Testis (tissue), 3 donors: ENCODE measurements around the gene NOTCH1. TPM values are rescaled to one million over a fixed set of nuclear protein-coding genes. Genes with fewer than 3 reads are reported as not detected.
"Not testable (repeated sequence)": the region's sequence is repeated elsewhere in the genome, so short reads cannot be mapped to it uniquely, and the experiment has no call there.

Experiments
- DNase-seq: peaks from one replicate; pipeline ENCODE4 v3.0.0-alpha.2; 2019
- H3K27ac ChIP-seq, 2 donors: fragments of 200-600 bp; sonication (generic); one replicate each; pipeline ENCODE4 v1.5.1; 2019
- H3K27me3 ChIP-seq: fragments of 200-600 bp; sonication (generic); one replicate; pipeline ENCODE4 v1.5.1; 2019
- H3K36me3 ChIP-seq: fragments of 200-600 bp; sonication (generic); one replicate; pipeline ENCODE4 v1.5.1; 2017; ENCODE audit warnings: low read depth; ENCODE audit errors: missing control alignments
- H3K4me1 ChIP-seq: fragments of 200-600 bp; sonication (generic); one replicate; pipeline ENCODE4 v1.5.1; 2019
- H3K4me3 ChIP-seq, 2 donors: fragments of 200-600 bp; sonication (generic); one replicate each; pipeline ENCODE4 v1.5.1; 2017 to 2019
- H3K9me3 ChIP-seq: fragments of 200-600 bp; sonication (generic); one replicate; pipeline ENCODE4 v1.5.1; 2017
- POLR2A ChIP-seq: fragments of 450-650 bp; IDR thresholded peaks from one replicate; pipeline ENCODE4 v1.6.1; 2017; ENCODE audit warnings: antibody characterized with exemption, mild to moderate bottlenecking, moderate library complexity
- WGBS, 2 donors: methylation state at CpG; one replicate each; pipeline ENCODE4 v1.1.5; 2018; 5-methylcytosine and 5-hydroxymethylcytosine counted together
- intact Hi-C: fragments of 100-400 bp; cut with DNase I; formaldehyde crosslinking; loops from one replicate; pipeline ENCODE4 v1.15.1; 2023; ENCODE audit warnings: low total_unique reads
- polyA plus RNA-seq: library from polyadenylated mRNA; stranded (reverse); fragments of 350-450 nt; fragmentation: Illumina TruSeq; extraction: RNeasy Lipid Tissue Mini Kit (QIAGEN cat#74804); gene quantifications from one replicate; pipeline ENCODE4 v1.2.3, GENCODE V29; 2014; ENCODE audit warnings: low read depth, low replicate concordance; ENCODE audit not compliant: insufficient read depth
- total RNA-seq, 2 donors: library from RNA; depleted of rRNA; stranded (reverse); fragments of >200 nt; gene quantifications; one replicate each; pipeline ENCODE4 v1.2.3, GENCODE V29; 2016
- TF ChIP-seq, protein P1 (sequence below), 3 experiments: fragments of 450-650 bp in 2 of 3; fragments of 200-600 bp in 1 of 3; sonication (generic) in 1 of 3; IDR thresholded peaks; one replicate each; pipeline ENCODE4 v1.5.1; 2016 to 2019; ENCODE audit warnings: antibody characterized with exemption in 3 of 3, mild to moderate bottlenecking in 2 of 3, moderate library complexity in 1 of 3

NOTCH1 gene
- total and polyA plus RNA-seq, 3 donors from 2014 or later, result 7.2 to 34.1 (median 32.4) TPM

DNA sequence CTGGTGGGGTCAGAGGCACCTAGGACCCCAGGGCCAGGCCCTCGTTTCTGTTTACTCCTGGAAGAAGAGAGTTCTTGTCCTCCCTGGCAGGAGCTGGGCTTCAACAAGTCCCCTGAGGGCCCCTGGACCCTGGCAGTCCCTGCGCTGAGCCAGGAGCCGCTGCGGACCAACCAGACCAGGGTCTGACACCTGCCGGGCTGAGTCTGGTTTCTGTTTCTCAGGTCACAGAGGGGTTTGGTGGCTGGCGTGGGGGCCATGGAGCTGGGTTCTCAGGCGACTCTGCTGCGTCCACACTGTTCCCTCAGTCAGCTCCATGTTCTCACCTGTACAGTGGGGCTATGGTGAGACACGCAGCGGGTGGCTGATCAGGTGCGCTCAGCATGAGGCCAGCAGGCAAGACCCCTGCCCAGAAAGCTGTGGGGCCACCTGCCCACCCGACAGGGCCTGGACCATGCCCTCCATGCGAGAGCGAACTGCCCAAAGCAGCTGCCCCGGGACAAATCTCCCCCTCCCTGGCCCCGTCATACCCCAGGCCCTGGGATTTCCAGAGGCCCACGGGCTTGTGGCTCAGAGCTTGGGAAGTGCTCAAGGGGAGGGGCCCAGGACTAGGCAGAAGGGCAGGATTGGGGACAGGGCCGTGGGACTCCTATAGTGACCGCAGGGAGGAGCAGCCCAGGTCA is 17.9 kb upstream of the NOTCH1 start:
- TF ChIP-seq, protein P1, sequence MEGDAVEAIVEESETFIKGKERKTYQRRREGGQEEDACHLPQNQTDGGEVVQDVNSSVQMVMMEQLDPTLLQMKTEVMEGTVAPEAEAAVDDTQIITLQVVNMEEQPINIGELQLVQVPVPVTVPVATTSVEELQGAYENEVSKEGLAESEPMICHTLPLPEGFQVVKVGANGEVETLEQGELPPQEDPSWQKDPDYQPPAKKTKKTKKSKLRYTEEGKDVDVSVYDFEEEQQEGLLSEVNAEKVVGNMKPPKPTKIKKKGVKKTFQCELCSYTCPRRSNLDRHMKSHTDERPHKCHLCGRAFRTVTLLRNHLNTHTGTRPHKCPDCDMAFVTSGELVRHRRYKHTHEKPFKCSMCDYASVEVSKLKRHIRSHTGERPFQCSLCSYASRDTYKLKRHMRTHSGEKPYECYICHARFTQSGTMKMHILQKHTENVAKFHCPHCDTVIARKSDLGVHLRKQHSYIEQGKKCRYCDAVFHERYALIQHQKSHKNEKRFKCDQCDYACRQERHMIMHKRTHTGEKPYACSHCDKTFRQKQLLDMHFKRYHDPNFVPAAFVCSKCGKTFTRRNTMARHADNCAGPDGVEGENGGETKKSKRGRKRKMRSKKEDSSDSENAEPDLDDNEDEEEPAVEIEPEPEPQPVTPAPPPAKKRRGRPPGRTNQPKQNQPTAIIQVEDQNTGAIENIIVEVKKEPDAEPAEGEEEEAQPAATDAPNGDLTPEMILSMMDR (IDR thresholded peaks at IDR 0.05), result no peak
- TF ChIP-seq POLR2A, result no peak
- DNase-seq, result no peak
- intact Hi-C loops, result no loop called here
- WGBS, 2 donors, result 62 to 84% methylated on average over 6 to 19 of the region's 19 CpGs
- H3K9me3 ChIP-seq, result no peaks in the 10 kb centered on the region
- H3K4me3 ChIP-seq, result no peak overlapping the region
- H3K27ac ChIP-seq, result no peak overlapping the region
- H3K4me1 ChIP-seq, result peaks cover 45% of the 10 kb centered on the region
- H3K36me3 ChIP-seq, result no peaks in the 10 kb centered on the region
- no peaks in the 10 kb centered on the region for H3K27me3 ChIP-seq

DNA sequence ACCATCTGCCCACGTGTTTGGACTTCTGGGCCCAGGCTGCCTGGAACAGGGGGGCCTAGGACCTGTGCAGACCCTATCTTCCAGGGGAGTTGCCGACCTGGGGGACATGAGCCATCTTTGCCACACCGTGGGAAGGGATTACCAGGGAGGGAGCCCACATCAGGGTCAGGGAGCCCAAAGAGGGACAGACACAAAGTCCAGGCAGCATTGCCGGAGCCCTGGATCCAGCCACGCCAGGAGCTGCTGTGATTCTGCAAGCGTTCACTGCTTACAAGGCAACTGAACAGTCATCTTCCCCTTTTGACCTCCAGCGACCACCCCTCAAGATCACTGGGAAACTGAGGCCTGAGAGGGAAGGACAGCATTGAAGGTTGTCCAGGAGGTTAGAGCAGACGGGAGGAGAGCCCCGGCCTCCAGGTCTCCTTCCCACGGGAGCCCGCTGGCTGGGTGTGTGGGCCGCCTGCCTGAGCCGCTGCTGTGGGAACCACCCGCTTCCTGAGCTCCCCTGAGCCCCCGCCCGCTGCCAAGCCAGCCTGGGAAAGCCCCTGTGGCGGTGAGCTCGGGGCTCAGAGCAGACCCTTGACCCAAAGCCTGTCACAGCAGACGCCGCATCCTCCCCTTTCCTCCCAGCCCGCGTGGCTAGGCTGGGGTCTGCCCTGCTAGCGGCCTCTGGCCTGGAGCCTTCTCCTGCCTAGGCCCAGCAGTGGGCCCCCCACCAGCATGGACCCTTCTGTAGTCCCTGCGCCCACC is 17.1 kb upstream of the NOTCH1 start:
- no peaks in the 10 kb centered on the region for H3K36me3 ChIP-seq
- no peak overlapping the region for H3K4me3 ChIP-seq
- no peak for DNase-seq
- peaks cover 37% of the 10 kb centered on the region for H3K4me1 ChIP-seq
- 88 to 90% methylated on average over 10 to 24 of the region's 24 CpGs for WGBS, 2 donors
- no peak for TF ChIP-seq POLR2A
- TF ChIP-seq, protein P1 (IDR thresholded peaks at IDR 0.05), result no peak
- no peak overlapping the region for H3K27ac ChIP-seq
- intact Hi-C loops, result no loop called here
- H3K27me3 ChIP-seq, result no peaks in the 10 kb centered on the region
- no peaks in the 10 kb centered on the region for H3K9me3 ChIP-seq

DNA sequence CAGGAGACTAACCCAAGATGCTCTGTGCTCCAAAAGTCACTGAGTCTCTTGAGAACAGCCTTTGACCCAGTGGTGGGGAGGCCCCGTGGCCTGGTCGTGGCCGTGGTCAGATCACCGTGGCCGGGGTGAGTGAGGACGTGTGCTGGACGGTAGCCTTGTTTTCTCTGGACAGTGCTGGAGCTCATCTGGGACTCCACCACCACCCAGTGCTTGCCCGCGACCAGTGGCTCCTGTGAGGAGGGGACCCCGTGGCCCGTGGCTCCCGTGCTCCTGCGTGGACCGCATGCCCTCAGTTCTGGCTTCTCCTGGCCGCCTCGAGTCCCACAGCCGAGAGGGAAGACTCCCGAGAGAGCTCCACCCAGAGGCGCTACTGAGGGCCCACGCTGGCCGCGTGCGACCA is 15.9 kb upstream of the NOTCH1 start:
- H3K27me3 ChIP-seq, result no peaks in the 10 kb centered on the region
- H3K36me3 ChIP-seq, result no peaks in the 10 kb centered on the region
- H3K27ac ChIP-seq, result no peak overlapping the region
- peaks cover 28% of the 10 kb centered on the region for H3K4me1 ChIP-seq
- WGBS, 2 donors, result 72 to 89% methylated on average over 5 to 23 of the region's 23 CpGs
- intact Hi-C loops, result no loop called here
- H3K4me3 ChIP-seq, result no peak overlapping the region
- no peaks in the 10 kb centered on the region for H3K9me3 ChIP-seq
- DNase-seq, result no peak
- TF ChIP-seq, protein P1 (IDR thresholded peaks at IDR 0.05), result no peak
- TF ChIP-seq POLR2A, result no peak

- TF ChIP-seq POLR2A, result no peak
- TF ChIP-seq, protein P1 (IDR thresholded peaks at IDR 0.05), result no peak
- Histone ChIP-seq H3K9me3 (no peaks in the 10 kb centered on the region), H3K4me3 (no peak overlapping the region), H3K36me3 (no peaks in the 10 kb centered on the region), H3K4me1 (peaks cover 16% of the 10 kb centered on the region), H3K27ac (no peak overlapping the region), H3K27me3 (no peaks in the 10 kb centered on the region)
- 85 to 86% methylated on average over 3 of the region's 3 CpGs for WGBS, 2 donors
- no peak for DNase-seq
- intact Hi-C loops, result no loop called here
These were observed 14.7 kb upstream of the NOTCH1 start for GRCh38 chr9:136560586-136560985.

GRCh38 chr9:136559371-136559770 is 13.5 kb upstream of the NOTCH1 start:
- intact Hi-C loops, H3K4me1 ChIP-seq, H3K36me3 ChIP-seq, H3K4me3 ChIP-seq, H3K27me3 ChIP-seq, DNase-seq, H3K27ac ChIP-seq, H3K9me3 ChIP-seq: not testable (repeated sequence)
- WGBS, 2 donors, result 92 to 96% methylated on average over 2 of the region's 2 CpGs

DNA sequence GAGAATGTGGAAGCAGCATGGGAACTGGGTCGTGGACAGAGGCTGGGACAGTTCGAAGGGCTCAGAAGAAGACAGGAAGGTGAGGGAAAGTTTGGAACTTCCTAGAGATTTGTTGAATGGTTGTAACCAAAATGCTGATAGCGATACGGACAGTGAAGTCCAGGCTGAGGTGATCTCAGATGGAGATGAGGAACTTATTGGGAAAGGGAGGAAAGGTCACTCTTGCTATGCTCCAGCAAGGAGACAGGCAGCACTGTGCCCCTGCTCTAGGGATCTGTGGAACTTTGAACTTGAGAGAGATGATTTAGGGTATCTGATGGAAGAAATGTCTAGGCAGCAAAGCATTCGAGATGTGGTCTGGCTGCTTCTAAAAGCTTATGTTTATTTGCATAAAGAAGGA is 13.0 kb upstream of the NOTCH1 start:
- intact Hi-C loops, DNase-seq, H3K36me3 ChIP-seq, H3K27ac ChIP-seq, H3K4me3 ChIP-seq, H3K9me3 ChIP-seq, H3K27me3 ChIP-seq, H3K4me1 ChIP-seq: not testable (repeated sequence)
- WGBS, 2 donors, result 88 to 95% methylated on average over 5 of the region's 5 CpGs
